CD4-positive, alpha-beta memory T cell (primary cell): ENCODE results near the gene RHOH. TPM values are rescaled to one million over a fixed set of nuclear protein-coding genes. Genes with fewer than 3 reads are reported as not detected.
A peak's percentile ranks its signal among the peaks of the same experiment; 100 is the strongest.
"Not testable (repeated sequence)": the region's sequence is repeated elsewhere in the genome, so short reads cannot be mapped to it uniquely, and the experiment has no call there.

ENCODE experiments used
- CTCF ChIA-PET: fragments of 350-600 bp; sonication (Branson Sonifier 250); formaldehyde crosslinking; loops from one replicate; lab custom pipeline; 2021; ENCODE audit warnings: inconsistent platforms; ENCODE audit not compliant: partially characterized antibody; lab: Charles Lee
- POLR2A ChIA-PET: fragments of 350-600 bp; sonication (Branson Sonifier 250); formaldehyde crosslinking; loops from one replicate; lab custom pipeline; 2021; ENCODE audit not compliant: partially characterized antibody; lab: Charles Lee
- DNase-seq, 5 donors: peaks; one replicate each; pipeline versions ENCODE4 v3.0.0 to v3.0.0-alpha.2; 2020 to 2022; ENCODE audit warnings: mixed read lengths in 1 of 5
- H3K27ac ChIP-seq: one replicate; pipeline ENCODE4 v1.7.0; 2013; ENCODE audit warnings: low read depth, low read length
- H3K27me3 ChIP-seq: 2 replicates; pipeline ENCODE4 v1.7.0; 2013; ENCODE audit warnings: mild to moderate bottlenecking, low read length, moderate library complexity; ENCODE audit not compliant: insufficient read depth
- H3K36me3 ChIP-seq: 2 replicates; pipeline ENCODE4 v1.7.0; 2013; ENCODE audit warnings: mild to moderate bottlenecking, low read length, moderate library complexity; ENCODE audit not compliant: insufficient read depth
- H3K4me1 ChIP-seq: 2 replicates; pipeline ENCODE4 v1.7.0; 2013; ENCODE audit warnings: mild to moderate bottlenecking, low read length, moderate library complexity; ENCODE audit not compliant: insufficient read depth
- H3K4me3 ChIP-seq, 2 donors: one replicate each; pipeline ENCODE4 v1.7.0; 2013; ENCODE audit warnings: low read length in 2 of 2, mild to moderate bottlenecking in 1 of 2
- H3K9me3 ChIP-seq, 2 donors: one replicate each; pipeline ENCODE4 v1.7.0; 2013; ENCODE audit warnings: low read length in 2 of 2, control low read depth in 1 of 2; ENCODE audit not compliant: control insufficient read depth in 1 of 2
- H3K27ac Mint-ChIP-seq, 7 donors: one replicate each; pipeline ENCODE4 v1.8.0; 2020 to 2021; ENCODE audit warnings: mixed read lengths in 7 of 7, mild to moderate bottlenecking in 6 of 7, inconsistent platforms in 3 of 7, moderate library complexity in 3 of 7
- H3K27me3 Mint-ChIP-seq, 2 donors: one replicate each; pipeline ENCODE4 v1.8.0; 2020 to 2021; ENCODE audit warnings: mixed read lengths in 2 of 2
- H3K36me3 Mint-ChIP-seq, 2 donors: one replicate each; pipeline ENCODE4 v1.8.0; 2020 to 2021; ENCODE audit warnings: mixed read lengths in 2 of 2, inconsistent platforms in 1 of 2, mild to moderate bottlenecking in 1 of 2
- H3K4me1 Mint-ChIP-seq, 4 donors: one replicate each; pipeline ENCODE4 v1.8.0; 2020 to 2021; ENCODE audit warnings: mixed read lengths in 4 of 4, mild to moderate bottlenecking in 1 of 4
- H3K4me3 Mint-ChIP-seq, 8 donors: one replicate each; pipeline ENCODE4 v1.8.0; 2020 to 2021; ENCODE audit warnings: mixed read lengths in 8 of 8, mild to moderate bottlenecking in 7 of 8, moderate library complexity in 6 of 8, inconsistent platforms in 3 of 8
- H3K9me3 Mint-ChIP-seq, 8 donors: one replicate each; pipeline ENCODE4 v1.8.0; 2020 to 2021; ENCODE audit warnings: mixed read lengths in 8 of 8, mild to moderate bottlenecking in 5 of 8, inconsistent platforms in 3 of 8, moderate library complexity in 1 of 8
- intact Hi-C: fragments of 100-400 bp; cut with micrococcal nuclease; formaldehyde crosslinking; loops from one replicate; pipeline ENCODE4 v1.15.1; 2023
- polyA plus RNA-seq, 2 donors: library from polyadenylated mRNA; unstranded; fragments of 300-500 nt; fragmentation: Illumina TruSeq; gene quantifications; one replicate each; pipeline ENCODE4 v1.2.3, GENCODE V29; 2021
- total RNA-seq, 2 experiments: library from RNA; stranded (reverse); gene quantifications; one replicate each; pipeline ENCODE4 v1.2.3, GENCODE V29; 2021

RHOH gene
- total and polyA plus RNA-seq, 4 experiments from 2014 or later, result 198 to 486 (median 233) TPM

DNA sequence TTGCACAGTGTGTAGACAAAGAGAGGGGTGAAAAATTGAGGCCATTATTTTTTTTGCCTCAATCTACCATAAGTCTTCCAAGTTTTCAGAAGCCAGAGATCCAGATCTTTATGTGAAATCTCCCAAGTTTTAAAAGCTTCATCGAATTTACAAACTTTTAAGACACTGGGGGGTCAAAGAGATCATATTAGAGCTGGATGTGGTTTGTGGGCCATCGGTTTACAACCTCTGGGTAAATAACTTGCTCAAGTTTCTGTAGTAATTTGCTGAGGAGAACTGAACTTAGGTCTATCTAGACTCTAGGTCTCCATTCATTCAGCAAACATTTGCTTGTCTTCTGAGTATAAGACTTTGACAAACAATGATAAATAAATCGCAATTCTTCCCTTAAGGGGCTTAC lies 84.3 kb downstream of the RHOH start:
- no peaks in the 10 kb centered on the region for H3K36me3 ChIP-seq
- H3K27ac Mint-ChIP-seq, result peak overlapping the region in 6 of 7 donors; percentile 25 to 98 (median 76)

DNA sequence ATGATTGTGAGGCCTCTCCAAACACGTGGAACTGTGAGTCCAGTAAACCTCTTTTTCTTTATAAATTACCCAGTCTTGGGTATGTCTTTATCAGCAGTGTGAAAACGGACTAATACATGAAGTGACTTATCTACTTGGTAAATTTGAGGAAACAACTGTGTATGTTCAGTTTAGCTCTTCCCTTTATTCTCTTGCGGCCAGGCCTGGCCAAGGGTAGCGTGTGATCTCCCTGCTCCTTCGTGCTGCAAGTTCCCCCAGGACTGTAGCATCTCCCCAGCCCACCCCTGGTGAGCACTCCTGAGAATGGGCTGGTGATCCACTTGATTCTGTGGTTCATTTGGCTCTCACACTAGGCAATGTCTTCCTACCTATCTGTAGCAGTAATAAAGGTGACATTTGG lies 85.1 kb downstream of the RHOH start:
- no peak for DNase-seq
- CTCF ChIA-PET, result interaction anchor here (1.0 to 16.5 kb wide), 6 partner anchors 26 to 132 kb away, joined by 3 to 271 read pairs (median 12); no protein-coding TSS in a partner anchor
- Histone ChIP-seq H3K4me3 (no peak overlapping the region), H3K9me3 (no peaks in the 10 kb centered on the region), H3K36me3 (no peaks in the 10 kb centered on the region), H3K4me1 (peaks cover 31% of the 10 kb centered on the region), H3K27ac (no peak overlapping the region), H3K27me3 (no peaks in the 10 kb centered on the region)
- H3K27ac Mint-ChIP-seq, result peak overlapping the region; percentile 42 to 98 (median 88)
- H3K4me1 Mint-ChIP-seq, result peaks cover 29 to 61% (median 48%) of the 10 kb centered on the region in 4 donors
- no peak overlapping the region for H3K4me3 Mint-ChIP-seq
- H3K27me3 Mint-ChIP-seq, result peaks cover 0 to 2% of the 10 kb centered on the region in 2 donors
- peaks cover 6 to 7% of the 10 kb centered on the region in 2 donors for H3K36me3 Mint-ChIP-seq
- POLR2A ChIA-PET, result interaction anchor here (0.8 to 4.9 kb wide), 4 partner anchors 14 to 27 kb away, joined by 3 to 87 read pairs (median 19); no protein-coding TSS in a partner anchor
- peaks cover 0 to 5% (median 2%) of the 10 kb centered on the region in 8 donors for H3K9me3 Mint-ChIP-seq
- intact Hi-C loops, result loop anchor here (5.0 kb wide), 1 partner anchor 35 kb away; no protein-coding TSS in a partner anchor

More for the DNA sequence above, 84.3 kb downstream of the RHOH start:
- DNase-seq, result no peak
- Histone ChIP-seq H3K27ac (no peak overlapping the region), H3K4me3 (no peak overlapping the region), H3K4me1 (peaks cover 39% of the 10 kb centered on the region), H3K9me3 (no peaks in the 10 kb centered on the region), H3K27me3 (no peaks in the 10 kb centered on the region)
- Mint-ChIP-seq H3K4me1 (peaks cover 34 to 61% (median 52%) of the 10 kb centered on the region in 4 donors), H3K27me3 (peaks cover 0 to 2% of the 10 kb centered on the region in 2 donors), H3K36me3 (peaks cover 6 to 7% of the 10 kb centered on the region in 2 donors), H3K4me3 (peak overlapping the region in 1 of 8 donors; percentile 46), H3K9me3 (peaks cover 0 to 5% (median 2%) of the 10 kb centered on the region in 8 donors)
- POLR2A ChIA-PET, result interaction anchor here (2.1 to 4.9 kb wide), 2 partner anchors 28 to 76 kb away, joined by 5 to 87 read pairs; no protein-coding TSS in a partner anchor
- CTCF ChIA-PET, result interaction anchor here (1.4 to 16.5 kb wide), 3 partner anchors 27 to 44 kb away, joined by 5 to 271 read pairs (median 35); no protein-coding TSS in a partner anchor
- intact Hi-C loops, result loop anchor here (5.0 kb wide), 1 partner anchor 34 kb away; no protein-coding TSS in a partner anchor

DNA sequence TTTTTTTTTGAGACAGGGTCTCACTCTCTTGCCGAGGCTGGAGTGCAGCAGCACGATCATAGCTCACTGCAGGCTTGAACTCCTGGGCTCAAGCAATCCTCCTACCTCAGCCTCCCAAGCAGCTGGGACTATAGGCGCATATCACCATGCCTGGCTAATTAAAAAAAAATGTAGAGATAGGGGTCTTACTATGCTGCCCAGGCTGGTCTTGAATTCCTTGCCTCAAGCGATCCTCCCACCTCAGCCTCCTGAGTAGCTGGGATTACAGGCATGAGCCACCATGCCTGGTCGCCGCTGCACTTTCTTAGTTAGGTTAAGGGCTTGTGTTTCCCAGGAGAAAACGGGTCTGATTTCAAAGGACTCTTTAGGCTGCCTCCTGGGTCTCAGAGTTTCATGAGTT lies 86.0 kb downstream of the RHOH start:
- Histone ChIP-seq H3K27ac (peak overlapping the region; percentile 49), H3K4me1 (peaks cover 31% of the 10 kb centered on the region)
- not testable (repeated sequence) for H3K36me3 ChIP-seq, H3K27me3 ChIP-seq, H3K9me3 ChIP-seq, H3K9me3 Mint-ChIP-seq, H3K4me3 ChIP-seq, DNase-seq, H3K27me3 Mint-ChIP-seq, H3K36me3 Mint-ChIP-seq
- ChIA-PET CTCF (interaction anchor here (0.6 to 16.5 kb wide), 18 partner anchors 8 to 1368 kb away, joined by 3 to 271 read pairs (median 8); partner anchors contain the start of genes N4BP2 and RHOH), POLR2A (interaction anchor here (1.0 to 4.9 kb wide), 9 partner anchors 8 to 227 kb away, joined by 3 to 87 read pairs (median 13); partner anchors contain the start of gene N4BP2)
- peaks cover 31 to 65% (median 49%) of the 10 kb centered on the region in 4 donors for H3K4me1 Mint-ChIP-seq
- peak overlapping the region in 2 of 8 donors; percentile 26 to 70 for H3K4me3 Mint-ChIP-seq
- intact Hi-C loops, result loop anchor here (5.0 kb wide), 1 partner anchor 36 kb away; no protein-coding TSS in a partner anchor
- H3K27ac Mint-ChIP-seq, result peak overlapping the region; percentile 92 to 98 (median 96)

DNA sequence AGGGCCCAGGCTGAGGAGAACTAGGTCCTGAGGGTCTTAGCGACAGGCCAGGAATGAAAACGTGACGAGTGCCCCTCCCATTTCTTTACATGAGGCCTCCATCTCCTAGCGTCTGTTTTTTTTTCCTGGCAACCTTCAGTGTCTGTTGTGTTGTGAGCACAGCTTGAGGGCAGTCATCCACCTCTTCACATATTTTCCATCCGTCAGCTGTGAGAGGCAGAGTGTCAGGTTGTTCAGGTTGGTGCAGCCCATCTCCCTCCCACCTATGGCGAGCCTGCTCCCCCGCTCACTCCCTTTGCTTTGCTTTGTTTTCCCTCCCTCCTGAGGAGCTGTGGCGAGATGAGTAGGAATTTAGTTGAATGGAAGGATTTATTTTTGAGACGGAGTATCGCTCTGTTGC lies 86.6 kb downstream of the RHOH start:
- H3K9me3 Mint-ChIP-seq, result peaks cover 0 to 5% (median 2%) of the 10 kb centered on the region in 8 donors
- peaks cover 33% of the 10 kb centered on the region for H3K4me1 ChIP-seq
- no peaks in the 10 kb centered on the region for H3K36me3 ChIP-seq
- intact Hi-C loops, result loop anchor here (5.0 kb wide), 1 partner anchor 36 kb away; no protein-coding TSS in a partner anchor
- POLR2A ChIA-PET, result interaction anchor here (0.7 to 4.9 kb wide), 23 partner anchors 9 to 227 kb away, joined by 3 to 87 read pairs (median 5); partner anchors contain the start of gene N4BP2
- peak overlapping the region; percentile 49 for H3K27ac ChIP-seq
- H3K27me3 ChIP-seq, result no peaks in the 10 kb centered on the region
- no peak overlapping the region for H3K4me3 ChIP-seq
- peaks cover 6 to 7% of the 10 kb centered on the region in 2 donors for H3K36me3 Mint-ChIP-seq
- peaks cover 0 to 2% of the 10 kb centered on the region in 2 donors for H3K27me3 Mint-ChIP-seq
- CTCF ChIA-PET, result interaction anchor here (0.6 to 16.5 kb wide), 32 partner anchors 9 to 1369 kb away, joined by 3 to 271 read pairs (median 6); partner anchors contain the start of genes N4BP2 and RHOH
- H3K27ac Mint-ChIP-seq, result peak overlapping the region; percentile 92 to 98 (median 96)
- peak overlapping the region in 7 of 8 donors; percentile 70 to 86 (median 79) for H3K4me3 Mint-ChIP-seq
- DNase-seq, result peak in 3 of 5 donors; percentile 17 to 73 (median 34)
- H3K4me1 Mint-ChIP-seq, result peaks cover 31 to 69% (median 52%) of the 10 kb centered on the region in 4 donors
- H3K9me3 ChIP-seq, result no peaks in the 10 kb centered on the region

DNA sequence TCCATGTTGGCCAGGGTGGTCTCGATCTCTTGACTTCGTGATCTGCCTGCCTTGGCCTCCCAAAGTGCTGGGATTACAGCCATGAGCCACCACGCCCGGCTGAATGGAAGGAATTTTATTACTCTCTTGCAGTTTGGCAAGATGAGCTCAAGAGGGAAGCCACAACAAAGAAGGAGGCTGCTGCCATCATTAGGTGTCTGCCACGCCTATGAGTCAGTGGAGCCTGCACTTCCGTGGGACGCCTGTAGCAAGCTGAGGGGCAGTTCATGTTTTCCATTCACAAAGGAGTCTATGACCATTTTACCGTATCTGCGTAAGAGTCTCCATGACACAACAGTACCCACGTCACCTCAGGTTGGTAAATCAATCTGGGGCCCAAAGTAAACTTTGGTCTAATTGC lies 87.1 kb downstream of the RHOH start:
- ChIA-PET POLR2A (interaction anchor here (0.7 to 4.9 kb wide), 24 partner anchors 9 to 228 kb away, joined by 3 to 87 read pairs (median 5); partner anchors contain the start of gene N4BP2), CTCF (interaction anchor here (0.8 to 16.5 kb wide), 32 partner anchors 8 to 244 kb away, joined by 3 to 271 read pairs (median 6); partner anchors contain the start of genes N4BP2 and RHOH)
- Mint-ChIP-seq H3K27ac (peak overlapping the region; percentile 92 to 98 (median 96)), H3K9me3 (peaks cover 0 to 5% (median 2%) of the 10 kb centered on the region in 8 donors), H3K36me3 (peaks cover 6 to 7% of the 10 kb centered on the region in 2 donors), H3K4me3 (peak overlapping the region in 7 of 8 donors; percentile 70 to 86 (median 79)), H3K4me1 (peaks cover 34 to 73% (median 55%) of the 10 kb centered on the region in 4 donors), H3K27me3 (peaks cover 0 to 2% of the 10 kb centered on the region in 2 donors)
- H3K36me3 ChIP-seq, result no peaks in the 10 kb centered on the region
- no peaks in the 10 kb centered on the region for H3K9me3 ChIP-seq
- peaks cover 39% of the 10 kb centered on the region for H3K4me1 ChIP-seq
- intact Hi-C loops, result loop anchor here (1.0 to 5.0 kb wide), 4 partner anchors 17 to 37 kb away; no protein-coding TSS in a partner anchor
- peak; percentile 71 to 97 (median 86) for DNase-seq
- H3K27me3 ChIP-seq, result no peaks in the 10 kb centered on the region
- H3K4me3 ChIP-seq, result no peak overlapping the region
- peak overlapping the region; percentile 49 for H3K27ac ChIP-seq

DNA sequence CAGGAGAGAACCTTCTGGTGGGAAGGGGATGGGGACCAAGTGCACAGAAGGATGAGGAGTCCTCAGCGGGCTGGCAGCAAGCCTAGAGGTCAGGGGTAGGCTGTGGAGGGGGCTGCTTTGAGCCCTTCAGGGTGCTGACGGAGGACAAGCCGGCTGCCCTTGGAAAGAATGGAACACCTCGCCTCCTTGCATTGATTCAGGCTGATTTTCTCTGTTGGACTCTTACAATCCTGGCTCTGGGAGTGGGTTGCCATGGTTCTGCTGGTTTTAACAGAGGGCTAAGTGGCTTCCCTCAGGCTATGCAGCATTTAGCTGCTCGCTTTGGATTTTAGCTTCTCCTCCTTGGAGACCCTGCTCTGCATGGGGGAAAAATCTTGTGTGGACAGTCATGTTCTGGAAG lies 88.9 kb downstream of the RHOH start:
- Mint-ChIP-seq H3K36me3 (peaks cover 6 to 7% of the 10 kb centered on the region in 2 donors), H3K27ac (peak overlapping the region; percentile 53 to 94 (median 85)), H3K9me3 (peaks cover 0 to 7% (median 2%) of the 10 kb centered on the region in 8 donors), H3K27me3 (peaks cover 0 to 2% of the 10 kb centered on the region in 2 donors), H3K4me3 (peak overlapping the region in 2 of 8 donors; percentile 1 to 15), H3K4me1 (peaks cover 46 to 87% (median 66%) of the 10 kb centered on the region in 4 donors)
- Histone ChIP-seq H3K27me3 (no peaks in the 10 kb centered on the region), H3K4me3 (no peak overlapping the region), H3K9me3 (no peaks in the 10 kb centered on the region), H3K4me1 (peaks cover 56% of the 10 kb centered on the region), H3K36me3 (no peaks in the 10 kb centered on the region), H3K27ac (no peak overlapping the region)
- intact Hi-C loops, result no loop called here
- no peak for DNase-seq
- ChIA-PET POLR2A (interaction anchor here (1.8 kb wide), 1 partner anchor 18 kb away, joined by 7 read pairs; no protein-coding TSS in a partner anchor), CTCF (interaction anchor here (0.7 to 16.5 kb wide), 5 partner anchors 11 to 134 kb away, joined by 3 to 271 read pairs (median 4); no protein-coding TSS in a partner anchor)
